Epithelial cell of esophagus (primary cell): ENCODE measurements around the gene ARMC9.

Experiments
- DNase-seq: peaks from one replicate; pipeline ENCODE4 v3.0.0; 2010; ENCODE audit warnings: low read depth
- H3K4me3 ChIP-seq: 2 replicates; pipeline ENCODE4 v1.5.1; 2011; ENCODE audit warnings: mild to moderate bottlenecking, low read length, control low read depth
- CTCF ChIP-seq: IDR thresholded peaks from 2 replicates; pipeline ENCODE4 v1.5.1; 2011; ENCODE audit warnings: low read depth, mild to moderate bottlenecking, low read length, control low read depth, inconsistent platforms; ENCODE audit not compliant: insufficient read depth; ENCODE audit errors: missing control alignments

The ARMC9 gene

GRCh38 chr2:231409776-231410175, 211.3 kb downstream of the ARMC9 start:
- no peak for TF ChIP-seq CTCF
- DNase-seq, result no peak
- H3K4me3 ChIP-seq, result no peak overlapping the region

GRCh38 chr2:231410293-231411004, 212.0 kb downstream of the ARMC9 start:
- peak; percentile 33 for TF ChIP-seq CTCF
- H3K4me3 ChIP-seq, result no peak overlapping the region
- DNase-seq, result no peak

GRCh38 chr2:231411237-231411636, 212.8 kb downstream of the ARMC9 start:
- no peak for TF ChIP-seq CTCF
- H3K4me3 ChIP-seq, result no peak overlapping the region
- no peak for DNase-seq

GRCh38 chr2:231411831-231412617, 213.6 kb downstream of the ARMC9 start:
- DNase-seq, result peak; percentile 79
- TF ChIP-seq CTCF, result peak; percentile 69
- peak overlapping the region; percentile 43 for H3K4me3 ChIP-seq

- DNase-seq, result no peak
- peak overlapping the region; percentile 43 for H3K4me3 ChIP-seq
- TF ChIP-seq CTCF, result no peak
Observed at GRCh38 chr2:231412618-231412963, 214.2 kb downstream of the ARMC9 start.

- H3K4me3 ChIP-seq, result no peak overlapping the region
- no peak for TF ChIP-seq CTCF
- DNase-seq, result no peak
Observed at GRCh38 chr2:231413456-231413855, 215.0 kb downstream of the ARMC9 start.
